SK-N-MC (cell line): Measurements from ENCODE around the gene SRGAP3.

Experiments used
- EZH2 ChIP-seq: fragments of 200-600 bp; sonication (generic); IDR thresholded peaks from one replicate; pipeline ENCODE4 v1.6.1; 2017; ENCODE audit warnings: antibody characterized with exemption
- POLR2AphosphoS5 ChIP-seq: IDR thresholded peaks from 2 replicates; pipeline ENCODE4 v1.6.1; 2012; ENCODE audit warnings: mild to moderate bottlenecking, low read depth, low read length, borderline replicate concordance

DNA sequence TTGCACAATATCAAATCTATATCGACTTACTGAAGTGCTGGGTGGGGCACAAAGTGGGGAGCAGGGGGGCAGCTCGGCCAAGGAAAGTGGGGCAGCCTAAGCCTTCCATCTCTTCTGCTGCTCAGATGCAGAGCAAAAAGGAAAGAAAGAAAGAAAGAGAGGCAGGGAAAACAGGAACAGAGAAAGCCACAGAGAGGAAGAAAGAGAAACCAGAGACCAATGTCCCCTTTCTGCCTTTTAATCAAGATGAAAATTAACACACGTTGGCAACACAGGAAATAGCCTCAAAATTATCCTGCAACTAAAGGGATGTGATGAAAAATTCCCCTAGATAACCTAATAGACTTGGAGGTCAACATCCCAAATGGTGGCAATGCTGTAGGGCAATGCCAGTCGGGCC lies 214.0 kb downstream of the SRGAP3 start:
- TF ChIP-seq EZH2 = no peak
- no peak for TF ChIP-seq POLR2AphosphoS5
